Psoas muscle (tissue), 8 donors: Measurements from ENCODE around the gene CENPK. TPM values are rescaled to one million over a fixed set of nuclear protein-coding genes. Genes with fewer than 3 reads are reported as not detected.
A peak's percentile ranks its signal among the peaks of the same experiment; 100 is the strongest.

Experiments
- ATAC-seq, 4 donors: fragments of 200-7000 bp; cut with Tn5 transposase; one replicate each; pipeline ENCODE4 v1.9.1; 2020; ENCODE audit warnings: moderate library complexity in 3 of 4, mild to moderate bottlenecking in 2 of 4
- DNase-seq, 2 donors: peaks; one replicate each; pipeline ENCODE4 v3.0.0-alpha.2; 2020
- H3K27ac ChIP-seq: fragments of 200-600 bp; one replicate; pipeline ENCODE4 v1.8.0; 2022
- H3K27me3 ChIP-seq, 3 donors: fragments of 200-600 bp in 1 of 3; one replicate each; pipeline versions ENCODE4 v1.6.1 to v1.8.0; 2013 to 2022; ENCODE audit warnings: low read length in 2 of 3, mild to moderate bottlenecking in 2 of 3, moderate library complexity in 1 of 3; ENCODE audit not compliant: insufficient read depth in 3 of 3
- H3K36me3 ChIP-seq, 2 donors: fragments of 200-600 bp in 1 of 2; one replicate each; pipeline versions ENCODE4 v1.6.1 to v1.8.0; 2013 to 2022; ENCODE audit warnings: low read depth in 1 of 2, mild to moderate bottlenecking in 1 of 2, moderate library complexity in 1 of 2; ENCODE audit not compliant: insufficient read depth in 1 of 2
- H3K4me1 ChIP-seq: fragments of 200-600 bp; one replicate; pipeline ENCODE4 v1.8.0; 2022
- H3K4me3 ChIP-seq: fragments of 200-600 bp; one replicate; pipeline ENCODE4 v1.8.0; 2022; ENCODE audit warnings: mild to moderate bottlenecking
- H3K9me3 ChIP-seq: fragments of 200-600 bp; one replicate; pipeline ENCODE4 v1.8.0; 2022
- CTCF ChIP-seq: fragments of 200-600 bp; IDR thresholded peaks from one replicate; pipeline ENCODE4 v1.8.0; 2022; ENCODE audit warnings: antibody characterized with exemption
- WGBS, 3 donors: extraction: QIAGEN DNeasy Blood & Tissue Kit; methylation state at CpG; one replicate each; pipeline versions ENCODE4 v1.1.6 to v1.1.7; 2013; 5-methylcytosine and 5-hydroxymethylcytosine counted together
- intact Hi-C, 2 donors: fragments of 100-400 bp; cut with DNase I; formaldehyde crosslinking; loops; one replicate each; pipeline versions ENCODE4 v1.11.0 to v1.14.2; 2022
- polyA plus RNA-seq, 3 donors: library from polyadenylated mRNA; stranded (reverse); fragments of 200-250 nt; gene quantifications; one replicate each; pipeline ENCODE4 v1.2.3, GENCODE V29; 2013
- total RNA-seq, 4 donors: library from RNA; stranded (reverse); fragmentation: NEBNext Ultra II Directional in 2 of 4; extraction: Animal tissue kit (Norgen Biotek cat#: 25700) in 2 of 4; gene quantifications; one replicate each; pipeline versions ENCODE4 v1.2.1 to v1.2.4, GENCODE V29; 2021 to 2023
- donor health status: healthy with polysubstance abuse.
- donor health status: DM: no; HTN: no; CAD: no; lungs with moderate emphysema.
- donor health status: Bipolar disorder and iron deficiency.
- donor health status: healthy.
- donor health status: DM: yes; HTN: yes; CAD: no.
- donor health status: DM: no; HTN: no; CAD: no.
- donor health status: DM: no; HTN: no; CAD: no.
- donor health status: DM: yes; HTN: yes; CAD: no.

CENPK gene
- total and polyA plus RNA-seq, 7 donors, result 0.10 to 0.57 (median 0.40) TPM; not detected in 2

GRCh38 chr5:65480306-65480865 is 82.6 kb downstream of the CENPK start:
- intact Hi-C loops, result loop anchor here (5.0 to 10.0 kb wide), 4 partner anchors 378 to 843 kb away; no protein-coding TSS in a partner anchor
- TF ChIP-seq CTCF, result no peak
- WGBS, 3 donors, result 0 to 1% (median 1%) methylated on average over 15 of the region's 15 CpGs
- Histone ChIP-seq H3K36me3 (no peaks in the 10 kb centered on the region), H3K27ac (peak overlapping the region; percentile 46), H3K4me1 (peaks cover 13% of the 10 kb centered on the region), H3K9me3 (no peaks in the 10 kb centered on the region), H3K27me3 (no peaks in the 10 kb centered on the region), H3K4me3 (peak overlapping the region; percentile 67)
- ATAC-seq (peak in 3 of 4 donors; percentile 14 to 40 (median 19)), DNase-seq (peak; percentile 74 to 83)

- ATAC-seq, result no peak
Observed at GRCh38 chr5:65479527-65479926, 83.4 kb downstream of the CENPK start.

GRCh38 chr5:65478336-65478735 is 84.6 kb downstream of the CENPK start:
- no peak for DNase-seq
- intact Hi-C loops, result loop anchor here in 1 of 2 donors (10.0 kb wide), 1 partner anchor 264 kb away; no protein-coding TSS in a partner anchor
- peaks cover 9% of the 10 kb centered on the region for H3K4me1 ChIP-seq

More at GRCh38 chr5:65479527-65479926, 83.4 kb downstream of the CENPK start:
- 28 to 53% (median 33%) methylated on average over 1 of the region's 1 CpG for WGBS, 3 donors
- Histone ChIP-seq H3K4me3 (peak overlapping the region; percentile 67), H3K9me3 (no peaks in the 10 kb centered on the region), H3K36me3 (no peaks in the 10 kb centered on the region), H3K27me3 (no peaks in the 10 kb centered on the region), H3K4me1 (peaks cover 13% of the 10 kb centered on the region), H3K27ac (no peak overlapping the region)
- no peak for DNase-seq
- intact Hi-C loops, result loop anchor here in 1 of 2 donors (10.0 kb wide), 1 partner anchor 265 kb away; no protein-coding TSS in a partner anchor
- TF ChIP-seq CTCF, result no peak

GRCh38 chr5:65475895-65476294 is 87.1 kb downstream of the CENPK start:
- peaks cover 8% of the 10 kb centered on the region for H3K4me1 ChIP-seq
- no peak for TF ChIP-seq CTCF
- no peaks in the 10 kb centered on the region for H3K9me3 ChIP-seq
- DNase-seq (no peak), ATAC-seq (no peak)
- no peak overlapping the region for H3K4me3 ChIP-seq
- intact Hi-C loops, result loop anchor here in 1 of 2 donors (10.0 kb wide), 1 partner anchor 261 kb away; no protein-coding TSS in a partner anchor
- WGBS, 3 donors, result 81 to 94% (median 91%) methylated on average over 1 of the region's 1 CpG
- H3K27me3 ChIP-seq, result no peaks in the 10 kb centered on the region
- H3K36me3 ChIP-seq, result no peaks in the 10 kb centered on the region
- H3K27ac ChIP-seq, result no peak overlapping the region

More at GRCh38 chr5:65478336-65478735, 84.6 kb downstream of the CENPK start:
- no peak for TF ChIP-seq CTCF
- no peaks in the 10 kb centered on the region for H3K27me3 ChIP-seq
- ATAC-seq, result no peak
- H3K27ac ChIP-seq, result no peak overlapping the region
- no peaks in the 10 kb centered on the region for H3K9me3 ChIP-seq
- 78 to 89% (median 87%) methylated on average over 1 of the region's 1 CpG for WGBS, 3 donors
- H3K4me3 ChIP-seq, result no peak overlapping the region
- H3K36me3 ChIP-seq, result no peaks in the 10 kb centered on the region
